Epithelial cell of proximal tubule (primary cell): Measurements from ENCODE around the gene CTNND2. TPM values are rescaled to one million over a fixed set of nuclear protein-coding genes. Genes with fewer than 3 reads are reported as not detected.
"Not testable (repeated sequence)": the region's sequence is repeated elsewhere in the genome, so short reads cannot be mapped to it uniquely, and the experiment has no call there.

ENCODE experiments used
- DNase-seq: peaks from one replicate; pipeline ENCODE4 v3.0.0-alpha.2; 2011; ENCODE audit warnings: low read depth
- H3K4me3 ChIP-seq: 2 replicates; pipeline ENCODE4 v1.5.1; 2011; ENCODE audit warnings: low read depth, mild to moderate bottlenecking, low read length
- total RNA-seq: library from RNA; depleted of rRNA; stranded (reverse); fragments of >200 nt; gene quantifications from 2 replicates; pipeline ENCODE4 v1.2.3, GENCODE V29; 2015
- TF ChIP-seq, protein P1 (sequence below): conservative IDR thresholded peaks from 2 replicates; pipeline ENCODE4 v1.5.1; 2012; ENCODE audit warnings: low read depth, mild to moderate bottlenecking, low read length

CTNND2 gene
- total RNA-seq, 1 donor from 2014 or later, result 0.12 TPM

DNA sequence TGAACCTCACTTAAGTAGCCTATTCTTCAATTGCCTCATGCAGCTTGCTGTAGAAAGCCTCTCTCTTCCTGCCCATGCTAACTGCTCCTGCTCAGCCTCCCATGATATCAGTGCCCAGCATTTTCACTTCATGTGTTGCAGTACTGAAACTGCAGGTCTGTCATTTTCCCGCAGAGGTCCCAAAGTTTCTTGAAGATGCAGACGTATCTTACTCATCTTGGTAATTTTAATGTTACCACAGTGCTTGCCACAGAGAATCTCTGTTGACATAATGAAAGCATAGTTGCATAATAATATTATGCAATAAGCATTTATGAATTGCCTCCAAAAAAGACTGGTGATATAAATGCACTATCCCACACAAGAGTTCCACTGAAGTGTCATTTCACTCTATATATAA is 582.1 kb downstream of the CTNND2 start:
- TF ChIP-seq, protein P1, sequence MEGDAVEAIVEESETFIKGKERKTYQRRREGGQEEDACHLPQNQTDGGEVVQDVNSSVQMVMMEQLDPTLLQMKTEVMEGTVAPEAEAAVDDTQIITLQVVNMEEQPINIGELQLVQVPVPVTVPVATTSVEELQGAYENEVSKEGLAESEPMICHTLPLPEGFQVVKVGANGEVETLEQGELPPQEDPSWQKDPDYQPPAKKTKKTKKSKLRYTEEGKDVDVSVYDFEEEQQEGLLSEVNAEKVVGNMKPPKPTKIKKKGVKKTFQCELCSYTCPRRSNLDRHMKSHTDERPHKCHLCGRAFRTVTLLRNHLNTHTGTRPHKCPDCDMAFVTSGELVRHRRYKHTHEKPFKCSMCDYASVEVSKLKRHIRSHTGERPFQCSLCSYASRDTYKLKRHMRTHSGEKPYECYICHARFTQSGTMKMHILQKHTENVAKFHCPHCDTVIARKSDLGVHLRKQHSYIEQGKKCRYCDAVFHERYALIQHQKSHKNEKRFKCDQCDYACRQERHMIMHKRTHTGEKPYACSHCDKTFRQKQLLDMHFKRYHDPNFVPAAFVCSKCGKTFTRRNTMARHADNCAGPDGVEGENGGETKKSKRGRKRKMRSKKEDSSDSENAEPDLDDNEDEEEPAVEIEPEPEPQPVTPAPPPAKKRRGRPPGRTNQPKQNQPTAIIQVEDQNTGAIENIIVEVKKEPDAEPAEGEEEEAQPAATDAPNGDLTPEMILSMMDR, result no peak
- no peak for DNase-seq
- H3K4me3 ChIP-seq, result no peak overlapping the region

DNA sequence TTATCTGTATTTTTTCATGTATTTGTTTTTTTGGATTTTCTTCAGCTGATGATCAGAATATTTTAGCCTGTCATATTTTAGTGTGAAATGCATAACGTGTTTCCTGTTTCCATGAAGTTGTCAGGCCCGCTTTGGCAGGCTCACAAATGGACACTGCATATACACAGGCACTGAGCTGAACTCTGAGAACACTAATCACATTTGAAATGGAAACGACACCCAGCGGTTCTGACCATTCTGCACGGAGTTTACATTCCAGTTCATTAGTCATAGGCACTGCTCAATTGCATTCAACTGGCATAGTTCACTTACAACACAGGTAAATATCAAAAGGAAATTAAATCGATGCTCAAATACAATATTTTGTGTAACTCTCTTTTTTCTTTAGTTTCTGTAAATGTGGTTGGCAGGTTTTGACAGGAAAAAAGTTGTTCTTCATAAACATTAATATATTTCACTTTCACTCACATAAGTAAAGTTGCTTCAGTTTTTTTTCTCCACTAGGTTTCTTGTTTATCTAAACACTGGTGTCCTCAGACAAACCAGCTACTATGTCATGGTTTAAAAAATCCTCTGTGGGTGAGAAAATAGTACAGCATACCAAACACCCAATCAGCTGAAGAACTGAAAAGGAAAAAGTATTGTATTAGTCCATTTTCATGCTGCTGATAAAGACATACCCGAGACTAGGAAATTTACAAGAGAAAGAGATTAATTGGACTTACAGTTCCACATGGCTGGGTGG is 584.2 kb downstream of the CTNND2 start:
- H3K4me3 ChIP-seq, result no peak overlapping the region
- TF ChIP-seq, protein P1, result no peak
- DNase-seq, result peak; percentile 1

DNA sequence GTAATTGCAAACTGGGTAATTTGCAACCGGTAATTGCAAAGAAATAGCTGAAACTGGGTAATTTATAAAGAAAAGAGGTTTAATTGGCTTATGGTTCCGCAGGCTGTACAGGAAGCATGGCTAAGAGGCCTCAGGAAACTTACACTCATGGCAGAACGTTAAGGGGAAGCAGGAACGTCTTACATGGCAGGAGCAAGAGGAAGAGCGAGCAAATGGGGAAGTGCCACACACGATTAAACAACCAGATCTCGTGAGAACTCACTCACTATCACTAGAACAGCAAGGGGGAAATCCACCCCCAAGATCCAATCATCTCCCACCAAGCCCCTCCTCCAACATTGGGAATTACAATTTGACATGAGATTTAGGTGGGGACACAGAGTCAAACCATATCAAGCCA is 590.6 kb downstream of the CTNND2 start:
- DNase-seq, H3K4me3 ChIP-seq: not testable (repeated sequence)

DNA sequence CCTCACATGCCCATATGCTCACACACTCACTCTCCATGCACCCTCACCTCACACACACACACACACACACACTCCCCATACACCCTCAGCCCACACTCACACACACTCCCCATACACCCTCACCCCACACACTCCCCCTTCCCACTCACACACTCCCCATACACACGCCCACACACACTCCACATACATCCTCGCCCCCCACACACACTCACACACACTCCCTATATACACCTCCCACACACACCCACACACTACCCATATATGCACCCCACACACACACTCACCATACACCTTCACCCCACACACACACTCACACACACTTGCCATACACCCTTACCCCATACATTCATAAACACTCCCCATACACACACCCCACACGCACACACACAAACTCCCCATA is 592.5 kb downstream of the CTNND2 start:
- no peak for DNase-seq
- no peak overlapping the region for H3K4me3 ChIP-seq
- TF ChIP-seq, protein P1, result no peak

DNA sequence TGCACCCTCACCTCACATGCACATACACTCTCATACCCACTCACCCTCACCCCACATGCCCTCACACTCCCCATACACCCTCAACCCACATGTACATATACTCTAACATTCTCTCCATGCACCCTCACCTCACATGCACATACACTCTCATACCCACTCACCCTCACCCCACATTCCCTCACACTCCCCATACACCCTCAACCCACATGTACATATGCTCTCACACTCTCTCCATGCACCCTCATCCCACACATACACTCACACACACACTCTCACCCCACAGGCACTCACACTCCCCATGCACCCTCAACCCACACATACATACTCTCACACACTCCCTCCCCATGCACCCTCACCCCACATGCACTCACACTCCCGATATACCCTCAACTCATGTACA is 593.0 kb downstream of the CTNND2 start:
- DNase-seq, result no peak
- no peak overlapping the region for H3K4me3 ChIP-seq
- TF ChIP-seq, protein P1, result no peak

DNA sequence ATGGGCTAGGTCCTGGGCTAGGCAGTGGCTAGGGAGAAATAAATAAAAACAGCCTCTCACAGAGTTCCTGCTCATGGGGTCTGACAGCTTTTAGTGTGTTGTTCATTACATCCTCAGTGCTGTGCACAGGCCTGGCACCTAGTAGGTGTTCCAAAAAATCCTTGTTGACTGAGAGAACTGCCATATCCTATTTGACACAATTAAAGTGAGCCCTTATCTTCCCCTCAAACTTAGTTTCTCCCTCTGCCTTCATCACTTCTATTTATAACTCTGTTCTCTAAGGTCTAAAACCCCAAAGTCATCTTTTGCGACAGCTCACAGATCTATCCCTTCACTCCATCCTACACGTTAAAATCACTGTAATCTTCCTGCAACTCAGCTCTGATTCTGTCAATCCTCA is 594.1 kb downstream of the CTNND2 start:
- TF ChIP-seq, protein P1, result no peak
- DNase-seq, result no peak
- no peak overlapping the region for H3K4me3 ChIP-seq

DNA sequence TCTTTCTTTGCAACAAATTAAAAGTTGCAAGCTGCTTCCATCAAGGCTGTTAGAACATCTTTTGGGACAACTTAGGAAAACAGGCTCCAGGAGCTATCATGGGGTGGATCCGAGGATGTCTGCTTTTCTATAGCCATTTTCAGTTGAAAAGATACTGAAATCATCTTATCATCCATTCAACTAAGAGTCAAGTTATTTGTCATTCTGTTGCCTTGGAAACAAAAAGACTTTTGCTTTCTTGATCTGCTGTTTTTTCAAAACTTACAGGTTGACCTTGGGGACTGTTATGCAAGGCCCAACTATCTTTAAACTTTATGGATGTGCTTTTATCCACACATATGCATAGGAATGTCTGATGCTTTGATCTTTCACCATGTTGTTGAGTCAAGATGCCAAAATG is 597.9 kb downstream of the CTNND2 start:
- no peak for DNase-seq
- no peak overlapping the region for H3K4me3 ChIP-seq
- TF ChIP-seq, protein P1, result no peak
